ENCODE measurements around the gene IFNB1. TPM values are rescaled to one million over a fixed set of nuclear protein-coding genes. Genes with fewer than 3 reads are reported as not detected.

The IFNB1 gene
- total and polyA plus RNA-seq, 2 experiments from 2014 or later, result not detected

- H3K9me3 ChIP-seq (ENCODE audit: low read depth), result no peaks in the 10 kb centered on the region
- no peaks in the 10 kb centered on the region for H3K9me2 ChIP-seq (replicated peaks; ENCODE audit: insufficient read depth)
- WGBS (ENCODE audit: low lambda C conversion rate, missing lambda C conversion rate), result 96% methylated on average over 1 of the region's 1 CpG
- no peak overlapping the region for H3K27ac ChIP-seq
- no peaks in the 10 kb centered on the region for H3K27me3 ChIP-seq
- H4K20me1 ChIP-seq (ENCODE audit: insufficient read depth, poor library complexity, severe bottlenecking), result no peaks in the 10 kb centered on the region
- TF ChIP-seq EZH2phosphoT487 (IDR thresholded peaks at IDR 0.05; ENCODE audit: low read depth, severe bottlenecking, unreplicated experiment) (no peak), CTCF (IDR thresholded peaks at IDR 0.05; ENCODE audit: poor library complexity) (no peak)
- no peaks in the 10 kb centered on the region for H3K36me3 ChIP-seq (replicated peaks; ENCODE audit: insufficient read depth, low read depth)
- H2AFZ ChIP-seq, result no peak overlapping the region
- H3K4me1 ChIP-seq (ENCODE audit: insufficient read depth), result no peaks in the 10 kb centered on the region
- no peak overlapping the region for H3K4me2 ChIP-seq
- H3K4me3 ChIP-seq, result no peak overlapping the region
- no peaks in the 10 kb centered on the region for H3K79me2 ChIP-seq
- no peak for DNase-seq (ENCODE audit: low spot score)
Observed at GRCh38 chr9:21085005-21085404, 7.3 kb upstream of the IFNB1 start.

GRCh38 chr9:21084242-21084850 is 6.6 kb upstream of the IFNB1 start:
- TF ChIP-seq EZH2phosphoT487 (IDR thresholded peaks at IDR 0.05; ENCODE audit: low read depth, severe bottlenecking, unreplicated experiment) (no peak), EZH2 (IDR thresholded peaks at IDR 0.05; ENCODE audit: borderline replicate concordance) (no peak), CTCF (IDR thresholded peaks at IDR 0.05; ENCODE audit: poor library complexity) (no peak)
- Histone ChIP-seq H3K4me3 (no peak overlapping the region), H3K9me3 (ENCODE audit: low read depth) (no peaks in the 10 kb centered on the region)

GRCh38 chr9:21082671-21083070 is 4.9 kb upstream of the IFNB1 start:
- WGBS (ENCODE audit: low lambda C conversion rate, missing lambda C conversion rate), result 83% methylated on average over 4 of the region's 4 CpGs
- no peak for DNase-seq (ENCODE audit: low spot score)
- no peaks in the 10 kb centered on the region for H4K20me1 ChIP-seq (ENCODE audit: insufficient read depth, poor library complexity, severe bottlenecking)
- H3K27me3 ChIP-seq, result no peaks in the 10 kb centered on the region
- no peak overlapping the region for H3K4me3 ChIP-seq
- no peaks in the 10 kb centered on the region for H3K4me1 ChIP-seq (ENCODE audit: insufficient read depth)
- no peak overlapping the region for H2AFZ ChIP-seq
- H3K9me2 ChIP-seq (replicated peaks; ENCODE audit: insufficient read depth), result no peaks in the 10 kb centered on the region
- no peak for TF ChIP-seq CTCF (IDR thresholded peaks at IDR 0.05; ENCODE audit: poor library complexity)
- no peak for TF ChIP-seq EZH2phosphoT487 (IDR thresholded peaks at IDR 0.05; ENCODE audit: low read depth, severe bottlenecking, unreplicated experiment)
- no peak for TF ChIP-seq EZH2 (IDR thresholded peaks at IDR 0.05; ENCODE audit: borderline replicate concordance)
- no peaks in the 10 kb centered on the region for H3K79me2 ChIP-seq
- H3K27ac ChIP-seq, result no peak overlapping the region
- H3K9me3 ChIP-seq (ENCODE audit: low read depth), result no peaks in the 10 kb centered on the region
- H3K4me2 ChIP-seq, result no peak overlapping the region
- H3K36me3 ChIP-seq (replicated peaks; ENCODE audit: insufficient read depth, low read depth), result no peaks in the 10 kb centered on the region

More at GRCh38 chr9:21084242-21084850, 6.6 kb upstream of the IFNB1 start:
- H3K9me2 ChIP-seq (replicated peaks; ENCODE audit: insufficient read depth), result no peaks in the 10 kb centered on the region
- H3K4me2 ChIP-seq, result no peak overlapping the region
- no peaks in the 10 kb centered on the region for H3K4me1 ChIP-seq (ENCODE audit: insufficient read depth)
- no peaks in the 10 kb centered on the region for H4K20me1 ChIP-seq (ENCODE audit: insufficient read depth, poor library complexity, severe bottlenecking)
- no peak overlapping the region for H2AFZ ChIP-seq
- H3K36me3 ChIP-seq (replicated peaks; ENCODE audit: insufficient read depth, low read depth), result no peaks in the 10 kb centered on the region
- H3K27ac ChIP-seq, result no peak overlapping the region
- DNase-seq (ENCODE audit: low spot score), result no peak
- no peaks in the 10 kb centered on the region for H3K79me2 ChIP-seq
- H3K27me3 ChIP-seq, result no peaks in the 10 kb centered on the region

GRCh38 chr9:21081999-21082398 is 4.3 kb upstream of the IFNB1 start:
- Histone ChIP-seq H3K4me1 (ENCODE audit: insufficient read depth) (no peaks in the 10 kb centered on the region), H2AFZ (no peak overlapping the region), H3K4me2 (no peak overlapping the region), H3K9me2 (replicated peaks; ENCODE audit: insufficient read depth) (no peaks in the 10 kb centered on the region), H3K36me3 (replicated peaks; ENCODE audit: insufficient read depth, low read depth) (no peaks in the 10 kb centered on the region), H3K27me3 (no peaks in the 10 kb centered on the region), H3K79me2 (no peaks in the 10 kb centered on the region), H4K20me1 (ENCODE audit: insufficient read depth, poor library complexity, severe bottlenecking) (no peaks in the 10 kb centered on the region), H3K4me3 (no peak overlapping the region), H3K9me3 (ENCODE audit: low read depth) (no peaks in the 10 kb centered on the region), H3K27ac (no peak overlapping the region)
- WGBS (ENCODE audit: low lambda C conversion rate, missing lambda C conversion rate), result 75% methylated on average over 4 of the region's 4 CpGs
- no peak for DNase-seq (ENCODE audit: low spot score)
- no peak for TF ChIP-seq EZH2phosphoT487 (IDR thresholded peaks at IDR 0.05; ENCODE audit: low read depth, severe bottlenecking, unreplicated experiment)
- no peak for TF ChIP-seq CTCF (IDR thresholded peaks at IDR 0.05; ENCODE audit: poor library complexity)
- no peak for TF ChIP-seq EZH2 (IDR thresholded peaks at IDR 0.05; ENCODE audit: borderline replicate concordance)

Measured in hepatocyte (in vitro differentiated cells).